ENCODE results near the gene TRAF2.
"Not testable (repeated sequence)": the region's sequence is repeated elsewhere in the genome, so short reads cannot be mapped to it uniquely, and the experiment has no call there.

Gene TRAF2

DNA sequence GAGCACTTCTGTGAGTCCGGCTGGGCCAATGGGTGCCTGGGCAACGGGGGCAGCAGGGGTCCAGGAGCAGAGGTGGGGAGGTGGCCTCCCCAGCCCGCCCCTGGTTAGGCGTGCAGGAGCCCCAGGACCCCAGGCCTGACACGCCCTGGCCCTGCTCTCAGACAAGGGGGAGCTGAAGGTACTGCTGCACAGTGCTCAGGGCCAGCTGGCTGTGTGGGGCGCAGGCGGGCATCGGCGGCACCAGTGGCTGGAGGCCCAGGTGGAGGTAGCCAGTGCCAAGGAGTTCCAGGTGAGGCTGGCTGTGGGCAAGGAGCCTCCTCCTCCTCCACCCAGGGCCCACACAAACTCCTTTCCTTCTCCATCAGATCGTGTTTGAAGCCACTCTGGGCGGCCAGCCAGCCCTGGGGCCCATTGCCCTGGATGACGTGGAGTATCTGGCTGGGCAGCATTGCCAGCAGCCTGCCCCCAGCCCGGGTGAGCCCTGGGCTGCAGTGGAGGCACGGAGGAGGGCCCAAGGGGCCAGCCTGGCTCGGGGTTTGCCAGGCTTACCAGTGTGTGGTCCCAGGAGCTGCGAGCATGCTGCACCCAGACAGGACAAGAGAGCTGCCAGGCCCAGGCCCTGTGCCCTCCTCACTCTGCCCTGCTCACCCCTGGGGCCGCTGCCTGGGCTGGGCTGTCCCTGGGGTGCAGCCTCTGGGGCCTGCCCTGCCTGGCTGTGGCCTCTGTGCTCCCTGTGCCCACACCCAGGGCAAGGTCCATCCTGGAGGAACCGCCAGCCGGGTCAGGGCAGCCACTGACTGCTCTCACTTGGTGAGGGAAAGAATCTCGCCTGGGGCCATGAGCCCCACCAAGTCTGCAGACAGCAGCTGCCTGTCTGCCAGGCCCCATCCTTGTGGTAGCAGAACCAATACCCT is 27.2 kb upstream of the TRAF2 start:
- no peak for DNase-seq

DNA sequence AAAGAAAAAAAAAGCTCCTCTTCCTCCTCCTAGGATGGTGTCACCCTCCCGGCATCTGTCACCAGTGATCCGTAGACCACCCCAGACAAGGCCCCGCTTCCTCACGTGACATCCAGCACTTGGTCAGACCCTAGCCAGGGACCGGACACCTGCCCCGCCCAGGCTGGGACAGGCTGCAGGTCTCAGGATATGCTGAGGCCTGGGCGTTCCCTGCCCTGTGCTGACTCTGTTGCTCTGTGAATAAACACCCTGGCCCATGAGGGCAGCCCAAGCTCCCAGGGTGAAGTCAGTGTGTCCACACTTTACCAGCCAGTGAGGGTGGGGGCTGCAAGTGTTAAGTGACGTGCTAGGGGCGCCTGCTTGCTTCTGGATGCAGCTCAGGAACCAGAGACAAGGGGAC is 25.8 kb upstream of the TRAF2 start:
- no peak for DNase-seq

DNA sequence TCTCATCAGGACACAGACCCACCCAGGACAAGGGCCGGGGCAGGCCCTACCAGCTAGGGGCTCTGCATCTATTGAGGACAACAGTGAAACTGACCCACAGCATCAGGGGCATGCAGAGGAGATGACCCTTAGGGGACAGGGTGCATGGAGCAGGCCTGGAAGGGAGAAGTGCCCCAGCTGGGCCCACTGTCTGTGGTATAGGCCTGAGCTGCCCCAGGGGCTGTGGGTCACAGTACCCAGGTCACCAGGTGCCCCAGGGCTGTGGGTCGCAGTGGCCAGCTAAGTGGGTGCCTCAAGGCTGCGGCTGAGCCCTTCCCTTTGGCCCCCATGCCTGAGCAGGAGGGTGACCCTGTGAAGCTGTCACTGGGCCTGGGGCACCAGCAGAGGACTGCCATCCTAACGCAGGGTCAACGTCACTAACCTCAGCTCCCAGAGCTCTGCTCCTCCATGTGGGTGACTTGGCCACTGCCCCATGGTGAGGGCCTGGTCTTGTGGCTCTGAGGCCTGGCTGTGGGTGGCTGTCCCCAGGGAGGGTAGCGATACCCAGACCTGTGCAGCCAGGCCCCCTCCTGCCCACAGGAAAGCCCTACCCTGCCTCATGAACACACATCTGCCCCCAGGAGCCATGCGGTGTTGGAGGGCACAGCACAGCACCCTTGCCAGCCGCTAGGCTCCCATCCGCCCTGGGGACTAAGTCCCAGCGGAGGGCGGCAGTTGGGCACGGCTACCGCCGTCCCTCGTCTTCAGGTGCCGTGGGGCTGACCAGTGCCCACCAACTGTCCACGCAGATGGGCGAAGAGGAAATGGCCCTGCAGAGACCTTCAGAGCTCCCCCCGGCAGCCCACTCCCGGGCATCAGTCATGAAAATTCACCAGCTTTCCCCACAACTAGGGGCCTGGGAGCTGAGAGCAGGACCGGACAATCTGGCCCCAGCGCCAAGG is 25.1 kb upstream of the TRAF2 start:
- no peak for DNase-seq

DNA sequence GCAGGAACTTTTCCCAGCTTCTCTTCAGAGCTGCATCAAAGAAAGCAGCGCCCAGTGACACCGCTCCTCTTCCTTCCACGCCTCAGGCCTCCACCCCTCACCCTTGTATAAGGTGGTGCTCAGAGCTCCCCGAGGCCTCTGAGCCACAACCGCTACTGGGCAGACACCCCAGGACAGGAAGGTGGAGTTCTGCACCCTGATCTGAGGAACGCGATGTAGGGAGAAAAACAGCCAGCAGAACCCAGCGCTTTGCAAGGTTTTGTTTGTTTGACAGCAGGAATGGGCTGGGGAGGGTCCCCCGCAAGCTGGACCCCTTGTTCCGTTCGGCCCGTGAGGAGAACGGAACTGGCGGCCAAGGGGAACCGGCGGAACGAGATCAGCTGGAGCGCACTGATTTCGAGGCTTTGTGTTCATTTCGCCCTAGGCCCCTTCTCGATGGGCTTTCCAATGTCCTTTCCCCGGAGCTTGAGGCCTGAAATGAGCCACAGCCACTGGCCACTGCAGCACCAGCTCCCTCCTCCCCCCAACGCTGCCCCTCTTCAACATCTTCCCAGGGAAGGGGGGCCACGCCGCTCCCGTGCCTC is 24.4 kb upstream of the TRAF2 start:
- no peak for DNase-seq

DNA sequence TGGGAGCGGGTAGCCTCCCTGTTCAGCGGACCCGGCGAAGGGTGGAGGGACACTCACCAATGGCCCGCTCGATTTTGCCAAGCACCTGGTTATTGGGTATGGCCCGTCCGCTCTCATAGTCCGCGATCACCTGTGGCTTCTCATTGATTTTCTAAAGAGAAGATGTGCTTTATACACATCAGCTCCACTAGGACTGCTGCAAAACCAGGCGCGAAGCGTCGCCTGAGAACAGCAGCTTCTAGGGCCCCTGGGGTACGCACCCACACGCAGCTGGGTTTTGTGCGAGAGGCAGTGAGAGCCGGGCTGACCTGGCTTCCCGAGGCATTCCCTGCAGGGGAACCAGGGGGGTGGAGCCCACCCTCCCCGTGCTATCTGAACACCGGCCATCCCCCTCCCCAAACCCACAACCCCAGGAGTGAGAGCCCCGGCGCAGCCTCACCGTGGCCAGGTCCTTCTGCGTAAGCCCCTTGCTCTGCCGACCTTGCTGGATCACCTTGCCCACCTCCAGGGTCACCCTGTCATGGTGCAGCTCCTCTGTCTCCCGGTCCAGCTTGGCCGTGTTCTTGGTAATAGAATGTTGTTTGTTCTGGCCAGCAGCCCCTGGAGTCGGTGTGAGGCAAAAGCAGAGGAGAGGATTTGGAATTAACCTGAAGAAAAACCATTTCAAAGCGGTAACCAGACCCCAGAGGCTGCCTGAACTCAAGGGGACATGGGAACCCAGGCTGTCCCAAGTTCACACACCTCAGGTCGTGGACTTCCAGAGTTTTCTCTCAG is 23.3 kb upstream of the TRAF2 start:
- no peak for DNase-seq

DNA sequence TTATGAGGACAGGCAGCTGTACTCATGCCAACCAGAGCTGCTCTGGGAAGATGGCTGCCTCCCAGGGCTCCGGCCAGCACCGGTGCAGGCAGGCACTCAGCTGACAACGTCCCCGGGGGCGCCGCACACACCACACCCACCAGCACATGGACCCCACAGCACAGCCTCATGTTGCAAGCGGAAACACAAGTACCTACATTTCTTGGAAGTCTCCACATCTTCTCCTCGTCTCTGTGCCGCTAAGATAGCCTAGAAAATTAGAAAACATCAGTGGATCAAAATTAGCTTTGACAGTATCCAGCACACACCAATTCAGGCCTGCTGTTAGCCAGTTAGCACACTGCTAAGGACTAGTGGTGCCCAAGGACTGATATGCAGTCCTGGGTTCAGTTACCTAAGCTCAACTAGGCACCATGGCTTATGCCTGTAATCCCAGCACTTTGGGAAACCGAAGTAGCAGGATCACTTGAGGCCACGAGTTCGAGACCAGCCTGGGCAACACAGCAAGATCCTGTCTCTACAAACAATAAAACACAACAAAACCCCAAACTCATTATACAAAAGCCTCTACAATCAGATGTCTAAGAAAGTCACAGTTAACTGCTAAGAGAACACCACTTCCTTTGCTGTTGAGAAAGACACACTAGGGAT is 22.6 kb upstream of the TRAF2 start:
- DNase-seq, result no peak

DNA sequence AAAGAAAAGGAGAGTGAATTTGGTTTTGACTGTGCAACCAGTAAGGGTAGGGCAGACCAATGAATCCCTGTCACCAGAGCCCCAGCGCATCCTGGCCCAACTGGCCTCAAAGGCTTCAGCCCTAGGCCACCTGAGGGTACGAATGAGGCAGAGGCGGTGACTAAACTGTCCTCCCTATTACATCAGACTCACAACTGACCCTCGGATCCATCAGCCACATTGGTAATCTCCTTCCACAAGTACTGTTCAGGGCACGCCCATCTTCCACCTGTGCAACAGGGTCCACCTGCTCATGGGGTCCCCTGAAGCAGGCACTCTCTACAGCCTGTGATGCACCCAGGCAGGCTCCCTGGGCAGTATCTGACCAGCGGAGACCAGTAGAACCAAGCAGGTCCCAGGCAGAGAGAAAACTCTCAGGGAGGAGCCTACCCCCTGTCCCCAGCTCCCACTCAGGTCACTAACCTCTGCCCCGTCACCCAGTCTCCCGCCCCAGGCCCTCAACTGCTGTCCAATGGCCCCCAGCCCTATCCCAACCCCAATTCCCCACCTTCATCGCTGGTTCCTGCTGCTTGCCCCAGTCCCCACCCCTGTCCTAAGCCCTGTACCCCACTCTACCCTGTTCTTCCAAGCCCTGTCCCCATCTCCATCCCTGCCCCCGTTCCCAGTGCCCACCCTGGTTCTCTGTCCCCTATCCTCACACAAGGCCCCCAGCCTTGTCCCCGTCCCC is 21.1 kb upstream of the TRAF2 start:
- no peak for DNase-seq

DNA sequence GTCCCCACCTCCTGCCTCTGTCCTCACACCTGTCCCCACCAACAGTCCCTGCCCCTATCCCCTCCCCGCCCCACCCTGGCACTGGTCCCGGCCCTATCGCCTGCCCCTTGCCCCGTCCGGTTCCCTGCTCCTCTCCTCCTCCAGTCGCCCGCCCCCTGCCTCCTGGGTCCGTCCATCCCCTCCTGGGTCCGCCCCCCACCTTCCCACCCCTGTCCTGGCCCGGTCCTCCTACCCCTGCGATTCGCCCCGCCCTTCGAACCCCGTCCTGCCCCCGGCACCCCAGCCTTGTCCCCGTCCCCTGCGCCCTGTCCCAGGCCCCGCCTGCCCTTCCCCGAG is 20.6 kb upstream of the TRAF2 start:
- DNase-seq, result no peak

DNA sequence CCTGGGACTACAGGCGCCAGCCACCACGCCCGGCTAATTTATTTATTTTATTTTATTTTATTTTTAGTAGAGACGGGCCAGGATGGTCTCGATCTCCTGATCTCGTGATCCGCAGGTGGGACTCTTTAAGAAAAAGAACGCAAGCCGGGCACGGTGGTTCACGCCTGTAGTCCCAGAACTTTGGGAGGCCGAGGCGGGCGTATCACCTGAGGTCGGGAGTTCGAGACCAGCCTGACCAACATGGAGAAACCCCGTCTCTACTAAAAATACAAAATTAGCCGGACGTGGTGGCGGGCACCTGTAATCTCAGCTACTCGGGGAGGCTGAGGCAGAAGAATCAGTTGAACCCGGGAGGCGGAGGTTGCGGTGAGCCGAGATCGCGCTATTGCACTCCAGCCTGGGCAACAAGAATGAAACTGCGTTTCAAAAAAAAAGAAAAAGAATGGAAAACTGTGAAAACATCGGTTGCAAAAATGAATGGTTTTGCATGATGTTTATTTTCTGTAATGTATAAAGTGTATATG is 19.4 kb upstream of the TRAF2 start:
- not testable (repeated sequence) for DNase-seq

DNA sequence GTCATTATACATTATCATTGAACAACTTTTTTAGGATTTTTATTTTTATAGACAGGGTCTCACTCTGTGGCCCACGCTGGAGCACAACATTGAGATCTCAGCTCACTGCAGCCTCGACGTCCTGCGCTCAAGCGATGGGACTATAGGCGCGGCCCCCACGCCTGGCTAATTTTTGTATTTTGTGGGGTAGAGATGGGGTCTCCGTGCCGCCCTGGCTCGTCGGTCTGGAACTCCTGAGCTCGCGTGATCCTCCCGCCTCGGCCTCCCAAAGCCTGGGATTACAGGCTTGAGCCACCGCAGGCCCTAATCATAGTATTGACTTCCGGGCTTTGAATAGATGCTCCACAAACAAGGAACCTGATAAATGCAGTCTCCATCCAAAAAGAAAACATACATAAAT is 18.8 kb upstream of the TRAF2 start:
- no peak for DNase-seq

DNA sequence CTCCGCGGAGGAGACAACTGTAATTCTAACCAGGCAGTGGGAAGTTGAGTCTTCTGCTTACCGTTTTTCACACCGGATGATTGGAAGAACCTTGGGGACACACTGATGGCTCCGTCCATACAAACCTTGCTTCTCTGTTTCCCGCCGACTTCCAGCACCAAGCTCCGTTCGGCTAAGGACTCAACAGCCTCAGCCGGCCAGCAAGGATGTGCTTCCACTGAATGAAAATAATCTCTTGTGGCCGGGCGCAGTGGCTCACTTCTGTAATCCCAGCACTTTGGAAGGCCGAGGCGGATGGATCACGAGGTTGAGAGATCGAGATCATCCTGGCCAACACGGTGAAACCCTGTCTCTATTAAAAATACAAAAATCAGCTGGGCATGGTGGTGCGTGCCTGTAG is 18.4 kb upstream of the TRAF2 start:
- no peak for DNase-seq

DNA sequence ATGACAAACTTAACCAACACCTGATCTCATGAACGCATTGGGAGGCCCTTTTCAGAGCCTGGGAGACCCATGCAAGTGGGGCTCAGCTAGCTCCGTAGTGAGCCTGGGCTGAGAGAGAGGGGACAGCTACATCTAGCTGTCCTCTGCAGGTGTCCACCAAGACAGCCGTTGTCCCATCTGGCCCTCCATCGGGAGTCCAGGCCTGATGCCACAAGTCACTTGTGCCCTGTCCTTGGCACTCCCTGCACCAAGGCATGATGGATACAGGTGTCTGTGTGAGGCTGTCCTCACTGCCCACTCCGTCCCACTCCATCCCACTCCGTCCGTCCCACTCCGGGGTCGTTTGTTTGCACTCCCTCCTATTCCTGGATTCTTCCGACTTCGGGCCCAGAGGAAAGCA is 17.7 kb upstream of the TRAF2 start:
- DNase-seq, result no peak

DNA sequence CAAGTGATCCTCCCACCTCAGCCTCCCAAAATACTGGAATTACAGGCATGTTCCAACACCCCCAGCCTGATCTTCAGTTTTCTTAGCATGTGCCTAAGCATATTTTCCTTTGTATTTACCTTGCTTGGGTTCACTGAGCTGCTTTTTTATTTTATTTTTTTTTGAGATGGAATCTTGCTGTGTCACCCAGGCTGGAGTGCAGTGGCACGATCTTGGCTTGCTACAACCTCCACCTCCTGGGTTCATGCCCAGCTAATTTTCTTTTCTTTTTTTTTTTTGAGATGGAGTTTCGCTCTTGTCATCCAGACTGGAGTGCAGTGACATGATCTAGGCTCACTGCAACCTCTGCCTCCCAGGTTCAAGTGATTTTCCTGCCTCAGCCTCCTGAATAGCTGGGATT is 16.7 kb upstream of the TRAF2 start:
- not testable (repeated sequence) for DNase-seq

DNA sequence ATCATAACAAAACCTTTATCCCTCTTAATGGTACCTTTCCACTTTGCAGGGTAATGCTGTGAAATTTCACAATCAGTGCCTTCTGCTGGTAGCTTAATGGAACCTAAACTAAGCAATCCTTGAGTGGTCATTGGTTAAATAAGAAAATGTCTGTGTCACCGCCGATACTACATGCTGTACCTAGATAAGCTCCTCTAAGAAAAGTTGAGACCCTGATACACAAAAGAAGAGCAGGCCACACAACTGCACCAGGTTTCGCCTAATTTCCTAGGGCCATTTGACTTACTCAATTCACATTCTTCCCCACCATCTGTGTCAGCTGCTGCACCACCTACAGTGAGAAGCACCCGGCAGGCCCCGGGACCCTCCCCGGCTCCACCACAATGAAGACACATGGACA is 11.2 kb upstream of the TRAF2 start:
- no peak for DNase-seq

DNA sequence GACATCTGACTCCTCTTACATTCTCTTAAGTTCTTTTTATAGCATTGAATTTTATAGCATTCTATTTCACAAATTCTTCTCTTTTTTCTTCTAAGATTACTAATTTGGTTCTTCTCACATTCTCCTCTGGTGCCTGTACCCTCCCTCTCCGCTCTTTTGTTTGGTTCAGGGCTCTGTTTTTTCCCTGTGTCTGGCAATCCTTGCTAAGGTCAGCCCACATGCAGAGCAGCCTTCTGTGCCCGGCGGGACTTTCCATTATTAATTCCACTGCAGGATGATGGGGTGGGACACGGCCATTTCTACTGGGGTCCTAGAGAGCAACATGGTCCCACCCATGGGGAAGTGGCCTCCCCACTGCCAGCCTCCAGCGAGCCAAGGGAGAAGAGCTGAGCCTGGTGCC is 9.8 kb upstream of the TRAF2 start:
- no peak for DNase-seq

DNA sequence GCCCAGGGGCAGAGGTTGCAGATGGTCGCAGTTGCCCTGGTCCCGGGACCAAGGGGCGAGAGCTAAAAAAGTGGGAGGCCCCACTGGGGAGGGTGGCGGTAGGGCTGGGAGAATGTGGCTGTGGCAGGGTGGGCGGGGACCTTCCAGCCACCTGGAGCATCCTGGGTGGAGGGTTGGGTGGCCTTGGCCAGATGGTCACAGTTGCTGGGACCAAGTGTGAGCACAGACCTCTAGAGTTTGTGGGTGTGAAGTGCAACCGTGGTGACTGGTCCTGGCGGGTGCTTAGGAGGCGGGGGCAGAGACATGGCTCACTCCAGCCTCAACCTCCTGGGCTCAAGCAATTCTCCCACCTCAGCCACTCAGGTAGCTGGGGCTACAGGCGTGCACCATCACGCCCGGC is 5.7 kb upstream of the TRAF2 start:
- DNase-seq, result no peak

DNA sequence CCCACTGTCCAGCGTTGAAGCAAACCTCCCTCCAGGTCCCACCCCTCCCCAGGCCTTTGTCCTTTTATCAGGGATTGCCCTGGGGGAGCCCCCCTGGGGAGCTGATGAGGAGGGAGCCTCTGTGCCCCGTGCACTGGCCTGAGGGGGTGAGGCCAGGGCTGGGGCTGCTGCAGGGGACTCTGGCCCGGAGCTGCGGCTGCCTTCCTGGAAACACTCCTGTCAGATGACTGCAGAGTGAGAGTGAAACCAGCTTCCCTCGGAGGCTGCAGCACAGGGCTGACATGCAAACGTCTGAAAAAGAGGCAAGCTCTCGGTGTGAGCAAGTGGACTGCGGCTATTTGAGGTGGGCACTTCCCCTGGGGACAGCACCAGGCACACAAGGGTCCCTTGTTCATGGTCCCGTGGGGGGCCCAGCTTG is 4.6 kb upstream of the TRAF2 start:
- peak; percentile 61 to 63 for DNase-seq

DNA sequence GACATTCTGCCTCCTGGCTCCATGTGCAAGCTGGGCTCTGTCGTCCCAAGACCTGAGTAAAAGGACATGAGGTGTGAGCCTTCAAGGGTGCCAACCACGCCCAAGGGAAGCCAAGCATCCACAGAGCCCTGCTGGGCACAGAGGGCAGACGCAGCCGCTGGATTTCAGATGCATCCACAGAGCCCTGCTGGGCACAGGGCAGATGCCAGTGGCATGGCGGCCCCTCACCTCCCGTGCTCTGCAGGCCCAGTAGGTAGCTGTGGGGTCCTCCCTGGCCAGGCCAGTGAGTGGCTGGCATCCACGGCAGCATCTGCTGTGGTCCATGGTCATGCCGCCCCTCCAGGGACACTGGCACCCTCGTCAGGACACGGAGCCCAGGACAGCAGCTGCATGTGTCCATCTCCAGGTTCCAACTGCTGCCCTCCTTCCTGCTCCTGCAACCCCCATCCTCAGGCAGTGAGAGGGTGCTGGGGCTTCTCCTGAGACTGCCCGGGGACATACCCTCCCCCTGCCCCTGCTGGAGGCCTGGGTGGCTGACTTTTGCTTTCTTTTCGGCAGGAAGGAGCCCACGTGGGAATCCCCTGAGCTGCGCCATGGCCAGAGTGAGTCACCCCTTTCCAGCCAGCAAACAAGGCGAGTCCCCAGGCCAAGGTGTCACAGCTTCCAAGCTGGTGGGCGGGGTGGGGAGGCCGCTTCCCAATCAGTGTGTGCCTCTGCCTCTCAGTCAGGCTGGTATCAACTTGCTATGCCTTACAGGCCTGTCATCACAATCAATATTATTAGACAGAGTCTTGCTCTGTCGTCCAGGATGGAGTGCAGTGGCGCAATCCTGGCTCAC is 4.0 kb upstream of the TRAF2 start:
- peak; percentile 89 to 97 for DNase-seq

DNA sequence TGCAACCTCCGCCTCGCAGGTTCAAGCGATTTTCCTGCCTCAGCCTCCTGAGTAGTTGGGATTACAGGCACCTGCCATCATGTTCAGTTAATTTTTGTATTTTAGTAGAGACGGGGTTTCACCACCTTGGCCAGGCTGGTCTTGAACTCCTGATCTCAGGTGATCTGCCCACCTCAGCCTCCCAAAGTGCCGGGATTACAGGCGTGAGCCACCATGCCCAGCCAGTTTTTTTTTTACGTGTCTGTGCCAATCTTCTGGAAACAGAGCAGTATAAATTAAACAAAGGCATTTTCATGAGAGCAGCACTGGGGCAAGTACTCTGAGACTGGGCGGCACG is 3.4 kb upstream of the TRAF2 start:
- not testable (repeated sequence) for DNase-seq

DNA sequence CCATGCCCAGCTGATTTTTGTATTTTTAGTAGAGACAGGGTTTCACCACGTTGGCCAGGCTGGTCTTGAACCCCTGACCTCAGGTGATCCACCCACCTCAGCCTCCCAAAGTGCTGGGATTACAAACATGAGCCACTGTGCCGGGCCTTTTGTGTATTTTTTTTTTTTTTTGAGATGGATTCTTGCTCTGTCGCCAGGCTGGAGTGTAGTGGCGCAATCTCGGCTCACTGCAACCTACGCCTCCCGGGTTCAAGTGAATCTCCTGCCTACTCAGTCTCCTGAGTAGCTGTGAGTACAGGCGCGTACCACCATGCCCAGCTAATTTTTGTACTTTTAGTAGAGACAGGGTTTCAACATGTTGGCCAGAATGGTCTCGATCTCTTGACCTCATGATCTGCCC is 2.6 kb upstream of the TRAF2 start:
- DNase-seq, result not testable (repeated sequence)

Data from stimulated activated CD4-positive, alpha-beta T cell treated with anti-CD3 and anti-CD28 coated beads, Interleukin-4, amount 100 ng/mL, for 4 hours (primary cell).